ACC112 (cell line): ENCODE measurements around the gene SDK1.

Experiments used
- H2AFZ ChIP-seq: fragments of 200-600 bp; sonication (generic); one replicate; pipeline ENCODE4 v1.6.0; 2017; ENCODE audit warnings: antibody characterized with exemption, low read length; ENCODE audit not compliant: unreplicated experiment
- H3K27ac ChIP-seq: fragments of 200-600 bp; sonication (generic); 2 replicates; pipeline ENCODE4 v1.5.1; 2014; ENCODE audit warnings: low read depth, mild to moderate bottlenecking, antibody characterized with exemption, low read length, moderate library complexity
- H3K27me3 ChIP-seq: fragments of 200-600 bp; sonication (generic); 2 replicates; pipeline ENCODE4 v1.6.1; 2014; ENCODE audit warnings: mild to moderate bottlenecking, antibody characterized with exemption, low read length, moderate library complexity, mixed read lengths; ENCODE audit not compliant: insufficient read depth
- H3K36me3 ChIP-seq: fragments of 200-600 bp; sonication (generic); 2 replicates; pipeline ENCODE4 v1.6.1; 2016; ENCODE audit warnings: mild to moderate bottlenecking, antibody characterized with exemption, low read length, moderate library complexity, mixed read lengths; ENCODE audit not compliant: insufficient read depth
- H3K4me1 ChIP-seq: fragments of 200-600 bp; sonication (generic); one replicate; pipeline ENCODE4 v1.6.1; 2016; ENCODE audit warnings: low read length, mixed read lengths; ENCODE audit not compliant: insufficient read depth, unreplicated experiment, control insufficient read depth
- H3K4me3 ChIP-seq: fragments of 200-600 bp; sonication (generic); 2 replicates; pipeline ENCODE4 v1.5.1; 2014; ENCODE audit warnings: mild to moderate bottlenecking, low read depth, low read length
- H3K79me2 ChIP-seq: fragments of 200-600 bp; sonication (generic); one replicate; pipeline ENCODE4 v1.6.0; 2016; ENCODE audit warnings: low read length; ENCODE audit not compliant: control insufficient read depth, unreplicated experiment, insufficient read depth

The SDK1 gene

GRCh38 chr7:4109481-4110110 is 808.5 kb downstream of the SDK1 start:
- H3K4me1 ChIP-seq: no peaks in the 10 kb centered on the region
- no peaks in the 10 kb centered on the region for H3K27me3 ChIP-seq
- H3K79me2 ChIP-seq: no peaks in the 10 kb centered on the region
- H3K4me3 ChIP-seq: no peak overlapping the region
- no peak overlapping the region for H3K27ac ChIP-seq
- no peak overlapping the region for H2AFZ ChIP-seq
- no peaks in the 10 kb centered on the region for H3K36me3 ChIP-seq

- Histone ChIP-seq H3K27me3 (no peaks in the 10 kb centered on the region), H3K4me3 (no peak overlapping the region), H3K27ac (no peak overlapping the region), H3K4me1 (no peaks in the 10 kb centered on the region), H2AFZ (no peak overlapping the region), H3K36me3 (no peaks in the 10 kb centered on the region), H3K79me2 (no peaks in the 10 kb centered on the region)
These were observed 809.4 kb downstream of the SDK1 start for GRCh38 chr7:4110438-4110837.

GRCh38 chr7:4111166-4111565 is 810.1 kb downstream of the SDK1 start:
- Histone ChIP-seq H3K79me2 (no peaks in the 10 kb centered on the region), H3K27me3 (no peaks in the 10 kb centered on the region), H2AFZ (no peak overlapping the region), H3K4me1 (no peaks in the 10 kb centered on the region), H3K36me3 (no peaks in the 10 kb centered on the region), H3K27ac (no peak overlapping the region), H3K4me3 (no peak overlapping the region)

GRCh38 chr7:4113271-4113670 is 812.2 kb downstream of the SDK1 start:
- H3K27me3 ChIP-seq: no peaks in the 10 kb centered on the region
- H3K4me3 ChIP-seq: no peak overlapping the region
- no peaks in the 10 kb centered on the region for H3K4me1 ChIP-seq

GRCh38 chr7:4113976-4114375 is 812.9 kb downstream of the SDK1 start:
- Histone ChIP-seq H3K4me3 (no peak overlapping the region), H3K27ac (no peak overlapping the region), H3K79me2 (no peaks in the 10 kb centered on the region), H2AFZ (no peak overlapping the region), H3K4me1 (no peaks in the 10 kb centered on the region), H3K36me3 (no peaks in the 10 kb centered on the region), H3K27me3 (no peaks in the 10 kb centered on the region)

More at GRCh38 chr7:4113271-4113670, 812.2 kb downstream of the SDK1 start:
- Histone ChIP-seq H3K27ac (no peak overlapping the region), H3K79me2 (no peaks in the 10 kb centered on the region), H3K36me3 (no peaks in the 10 kb centered on the region), H2AFZ (no peak overlapping the region)

GRCh38 chr7:4115442-4115841 is 814.4 kb downstream of the SDK1 start:
- H3K4me3 ChIP-seq: no peak overlapping the region
- H3K36me3 ChIP-seq: no peaks in the 10 kb centered on the region
- no peaks in the 10 kb centered on the region for H3K27me3 ChIP-seq
- no peak overlapping the region for H3K27ac ChIP-seq
- H2AFZ ChIP-seq: no peak overlapping the region
- H3K4me1 ChIP-seq: no peaks in the 10 kb centered on the region
- H3K79me2 ChIP-seq: no peaks in the 10 kb centered on the region

- no peaks in the 10 kb centered on the region for H3K27me3 ChIP-seq
- no peaks in the 10 kb centered on the region for H3K36me3 ChIP-seq
- no peak overlapping the region for H3K4me3 ChIP-seq
- no peak overlapping the region for H2AFZ ChIP-seq
- no peaks in the 10 kb centered on the region for H3K79me2 ChIP-seq
- no peak overlapping the region for H3K27ac ChIP-seq
- no peaks in the 10 kb centered on the region for H3K4me1 ChIP-seq
These were observed 815.0 kb downstream of the SDK1 start for GRCh38 chr7:4115941-4116610.

- H2AFZ ChIP-seq: no peak overlapping the region
- no peak overlapping the region for H3K4me3 ChIP-seq
- no peak overlapping the region for H3K27ac ChIP-seq
- no peaks in the 10 kb centered on the region for H3K4me1 ChIP-seq
- H3K79me2 ChIP-seq: no peaks in the 10 kb centered on the region
- H3K36me3 ChIP-seq: no peaks in the 10 kb centered on the region
- H3K27me3 ChIP-seq: no peaks in the 10 kb centered on the region
These were observed 818.8 kb downstream of the SDK1 start for GRCh38 chr7:4119848-4120247.

- Histone ChIP-seq H2AFZ (no peak overlapping the region), H3K27ac (no peak overlapping the region), H3K36me3 (no peaks in the 10 kb centered on the region)
These were observed 822.3 kb downstream of the SDK1 start for GRCh38 chr7:4123346-4123745.

GRCh38 chr7:4123823-4124222 is 822.8 kb downstream of the SDK1 start:
- Histone ChIP-seq H3K27me3 (no peaks in the 10 kb centered on the region), H3K36me3 (no peaks in the 10 kb centered on the region), H3K79me2 (no peaks in the 10 kb centered on the region), H3K4me1 (no peaks in the 10 kb centered on the region), H3K27ac (no peak overlapping the region), H2AFZ (no peak overlapping the region), H3K4me3 (no peak overlapping the region)

More at GRCh38 chr7:4123346-4123745, 822.3 kb downstream of the SDK1 start:
- Histone ChIP-seq H3K4me3 (no peak overlapping the region), H3K27me3 (no peaks in the 10 kb centered on the region), H3K79me2 (no peaks in the 10 kb centered on the region), H3K4me1 (no peaks in the 10 kb centered on the region)
